Measurements from ENCODE around the gene GRIK5. TPM values are rescaled to one million over a fixed set of nuclear protein-coding genes. Genes with fewer than 3 reads are reported as not detected.
"Not testable (repeated sequence)": the region's sequence is repeated elsewhere in the genome, so short reads cannot be mapped to it uniquely, and the experiment has no call there.

The GRIK5 gene
- total and polyA plus RNA-seq, 2 donors: 0.33 to 1.7 TPM

GRCh38 chr19:42051166-42052115, 18.6 kb downstream of the GRIK5 start:
- WGBS: 97% methylated on average over 14 of the region's 14 CpGs
- H3K9me3 ChIP-seq (ENCODE audit: control insufficient read depth in 2 of 2, insufficient read depth in 1 of 2, low read length in 1 of 2): no peaks in the 10 kb centered on the region
- no peak overlapping the region for H3K27ac ChIP-seq (ENCODE audit: low read depth in 1 of 2, low read length in 1 of 2)
- no peak overlapping the region for H3K4me3 ChIP-seq (ENCODE audit: low read length in 2 of 2)
- no peaks in the 10 kb centered on the region for H3K4me1 ChIP-seq (ENCODE audit: control insufficient read depth in 2 of 2, insufficient read depth in 2 of 2, low read length in 2 of 2)
- DNase-seq (ENCODE audit: low read depth in 6 of 9, low spot score in 9 of 9): no peak
- no peaks in the 10 kb centered on the region for H3K36me3 ChIP-seq (ENCODE audit: control insufficient read depth in 2 of 2, insufficient read depth in 2 of 2, low read length in 1 of 2)
- H3K27me3 ChIP-seq (ENCODE audit: control insufficient read depth in 2 of 2, insufficient read depth in 1 of 2, low read length in 1 of 2): no peaks in the 10 kb centered on the region

GRCh38 chr19:42048992-42049391, 21.0 kb downstream of the GRIK5 start:
- H3K36me3 ChIP-seq (ENCODE audit: control insufficient read depth in 2 of 2, insufficient read depth in 2 of 2, low read length in 1 of 2): no peaks in the 10 kb centered on the region
- H3K27ac ChIP-seq (ENCODE audit: low read depth in 1 of 2, low read length in 1 of 2): peak overlapping the region in 1 of 2 donors; percentile 52
- no peaks in the 10 kb centered on the region for H3K4me1 ChIP-seq (ENCODE audit: control insufficient read depth in 2 of 2, insufficient read depth in 2 of 2, low read length in 2 of 2)
- no peaks in the 10 kb centered on the region for H3K27me3 ChIP-seq (ENCODE audit: control insufficient read depth in 2 of 2, insufficient read depth in 1 of 2, low read length in 1 of 2)
- peak overlapping the region in 1 of 2 donors; percentile 21 for H3K4me3 ChIP-seq (ENCODE audit: low read length in 2 of 2)
- H3K9me3 ChIP-seq (ENCODE audit: control insufficient read depth in 2 of 2, insufficient read depth in 1 of 2, low read length in 1 of 2): no peaks in the 10 kb centered on the region
- 53% methylated on average over 4 of the region's 4 CpGs for WGBS
- peak in 1 of 9 donors; percentile 35 for DNase-seq (ENCODE audit: low read depth in 6 of 9, low spot score in 9 of 9)

DNA sequence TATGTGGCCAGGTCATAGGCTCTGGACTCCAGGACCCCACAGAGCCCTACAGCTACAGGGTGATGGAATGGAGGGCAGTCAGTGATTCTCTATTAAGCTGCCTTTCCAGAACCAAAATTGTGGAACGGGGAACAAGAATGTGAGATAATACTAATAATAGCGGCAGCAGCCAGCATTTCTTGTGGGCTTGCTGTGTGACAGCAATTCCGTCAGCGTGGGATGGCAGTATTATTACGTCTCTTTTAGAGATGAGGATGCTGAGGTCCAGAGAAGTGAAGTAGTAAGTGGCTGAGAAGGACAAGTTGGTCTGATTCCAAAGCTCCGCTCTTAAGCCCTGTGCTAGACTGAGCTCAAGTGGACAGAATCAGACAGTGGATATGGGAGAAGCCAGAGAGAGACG, 24.4 kb downstream of the GRIK5 start:
- 97% methylated on average over 7 of the region's 7 CpGs for WGBS
- Histone ChIP-seq H3K4me3 (ENCODE audit: low read length in 2 of 2) (no peak overlapping the region), H3K9me3 (ENCODE audit: control insufficient read depth in 2 of 2, insufficient read depth in 1 of 2, low read length in 1 of 2) (no peaks in the 10 kb centered on the region), H3K27me3 (ENCODE audit: control insufficient read depth in 2 of 2, insufficient read depth in 1 of 2, low read length in 1 of 2) (no peaks in the 10 kb centered on the region), H3K27ac (ENCODE audit: low read depth in 1 of 2, low read length in 1 of 2) (no peak overlapping the region), H3K36me3 (ENCODE audit: control insufficient read depth in 2 of 2, insufficient read depth in 2 of 2, low read length in 1 of 2) (no peaks in the 10 kb centered on the region), H3K4me1 (ENCODE audit: control insufficient read depth in 2 of 2, insufficient read depth in 2 of 2, low read length in 2 of 2) (no peaks in the 10 kb centered on the region)
- DNase-seq (ENCODE audit: low read depth in 6 of 9, low spot score in 9 of 9): no peak

DNA sequence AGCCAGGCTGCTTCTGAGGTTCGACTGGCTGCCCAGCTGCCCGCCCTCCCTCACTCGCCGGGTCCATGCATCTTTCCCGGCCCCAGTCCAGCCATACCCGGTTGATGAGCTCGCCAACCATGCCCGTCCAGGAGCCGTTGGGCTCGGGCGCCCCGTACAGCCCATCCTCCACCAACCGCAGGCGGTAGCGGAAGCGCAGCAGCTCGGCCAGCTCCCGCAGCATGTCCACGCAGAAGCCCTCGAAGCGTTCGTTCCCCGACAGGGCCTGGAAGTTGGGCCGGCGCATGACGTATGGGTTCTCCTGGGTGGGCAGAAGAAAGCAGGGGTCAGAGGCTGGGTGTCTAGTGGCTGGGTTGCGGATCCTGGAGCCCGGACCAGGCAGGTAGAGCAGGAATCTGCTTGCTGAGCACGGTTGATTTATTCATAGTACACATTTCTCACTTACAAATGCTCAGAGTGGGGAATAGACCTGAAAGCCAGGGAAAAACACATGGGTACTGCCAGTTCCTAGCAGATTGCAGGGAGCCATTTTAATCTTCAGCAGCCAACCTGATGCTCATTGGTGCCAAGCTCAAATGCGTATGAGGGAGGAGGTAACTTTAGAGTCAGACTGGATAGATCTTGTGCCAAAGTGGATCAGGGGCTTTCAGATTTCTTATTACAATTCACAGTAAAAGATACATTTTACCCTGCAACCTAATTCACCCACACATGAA, 27.4 kb downstream of the GRIK5 start:
- Histone ChIP-seq H3K9me3 (ENCODE audit: control insufficient read depth in 2 of 2, insufficient read depth in 1 of 2, low read length in 1 of 2) (no peaks in the 10 kb centered on the region), H3K36me3 (ENCODE audit: control insufficient read depth in 2 of 2, insufficient read depth in 2 of 2, low read length in 1 of 2) (no peaks in the 10 kb centered on the region), H3K4me1 (ENCODE audit: control insufficient read depth in 2 of 2, insufficient read depth in 2 of 2, low read length in 2 of 2) (no peaks in the 10 kb centered on the region), H3K27ac (ENCODE audit: low read depth in 1 of 2, low read length in 1 of 2) (no peak overlapping the region), H3K4me3 (ENCODE audit: low read length in 2 of 2) (no peak overlapping the region), H3K27me3 (ENCODE audit: control insufficient read depth in 2 of 2, insufficient read depth in 1 of 2, low read length in 1 of 2) (no peaks in the 10 kb centered on the region)
- DNase-seq (ENCODE audit: low read depth in 6 of 9, low spot score in 9 of 9): no peak
- 95% methylated on average over 30 of the region's 30 CpGs for WGBS

- not testable (repeated sequence) for H3K4me1 ChIP-seq (ENCODE audit: control insufficient read depth in 2 of 2, insufficient read depth in 2 of 2, low read length in 2 of 2); H3K27ac ChIP-seq (ENCODE audit: low read depth in 1 of 2, low read length in 1 of 2); H3K9me3 ChIP-seq (ENCODE audit: control insufficient read depth in 2 of 2, insufficient read depth in 1 of 2, low read length in 1 of 2); H3K27me3 ChIP-seq (ENCODE audit: control insufficient read depth in 2 of 2, insufficient read depth in 1 of 2, low read length in 1 of 2); H3K4me3 ChIP-seq (ENCODE audit: low read length in 2 of 2); DNase-seq (ENCODE audit: low read depth in 6 of 9, low spot score in 9 of 9); H3K36me3 ChIP-seq (ENCODE audit: control insufficient read depth in 2 of 2, insufficient read depth in 2 of 2, low read length in 1 of 2)
- WGBS: 97% methylated on average over 9 of the region's 9 CpGs
Measured at GRCh38 chr19:42040491-42040890, 29.5 kb downstream of the GRIK5 start.

DNA sequence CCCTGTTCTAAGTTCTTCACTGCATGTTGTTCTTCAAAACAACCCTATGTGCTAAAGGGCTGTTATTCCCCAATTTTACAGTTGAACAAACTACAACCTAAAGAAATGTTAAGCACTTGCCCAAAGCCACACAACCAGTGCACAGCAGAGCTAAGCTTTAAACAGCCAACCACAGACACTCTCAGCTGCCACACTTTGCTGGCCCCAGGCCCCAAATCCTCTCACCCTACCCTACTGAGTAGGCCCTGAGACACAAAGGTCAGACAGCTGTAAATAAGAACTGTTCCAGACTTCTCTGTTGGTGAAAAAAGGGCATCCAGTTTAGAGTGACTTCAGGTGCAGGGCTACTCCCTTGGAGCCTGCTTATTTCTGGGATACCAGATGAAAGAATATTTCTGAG, 30.0 kb downstream of the GRIK5 start:
- no peaks in the 10 kb centered on the region for H3K36me3 ChIP-seq (ENCODE audit: control insufficient read depth in 2 of 2, insufficient read depth in 2 of 2, low read length in 1 of 2)
- H3K9me3 ChIP-seq (ENCODE audit: control insufficient read depth in 2 of 2, insufficient read depth in 1 of 2, low read length in 1 of 2): no peaks in the 10 kb centered on the region
- no peak overlapping the region for H3K27ac ChIP-seq (ENCODE audit: low read depth in 1 of 2, low read length in 1 of 2)
- H3K4me3 ChIP-seq (ENCODE audit: low read length in 2 of 2): no peak overlapping the region
- no peak for DNase-seq (ENCODE audit: low read depth in 6 of 9, low spot score in 9 of 9)
- no peaks in the 10 kb centered on the region for H3K27me3 ChIP-seq (ENCODE audit: control insufficient read depth in 2 of 2, insufficient read depth in 1 of 2, low read length in 1 of 2)
- H3K4me1 ChIP-seq (ENCODE audit: control insufficient read depth in 2 of 2, insufficient read depth in 2 of 2, low read length in 2 of 2): no peaks in the 10 kb centered on the region

- no peaks in the 10 kb centered on the region for H3K27me3 ChIP-seq (ENCODE audit: control insufficient read depth in 2 of 2, insufficient read depth in 1 of 2, low read length in 1 of 2)
- no peaks in the 10 kb centered on the region for H3K4me1 ChIP-seq (ENCODE audit: control insufficient read depth in 2 of 2, insufficient read depth in 2 of 2, low read length in 2 of 2)
- WGBS: 96% methylated on average over 6 of the region's 6 CpGs
- H3K4me3 ChIP-seq (ENCODE audit: low read length in 2 of 2): no peak overlapping the region
- no peak for DNase-seq (ENCODE audit: low read depth in 6 of 9, low spot score in 9 of 9)
- no peak overlapping the region for H3K27ac ChIP-seq (ENCODE audit: low read depth in 1 of 2, low read length in 1 of 2)
- H3K36me3 ChIP-seq (ENCODE audit: control insufficient read depth in 2 of 2, insufficient read depth in 2 of 2, low read length in 1 of 2): no peaks in the 10 kb centered on the region
- H3K9me3 ChIP-seq (ENCODE audit: control insufficient read depth in 2 of 2, insufficient read depth in 1 of 2, low read length in 1 of 2): no peaks in the 10 kb centered on the region
Measured at GRCh38 chr19:42038666-42039065, 31.3 kb downstream of the GRIK5 start.

- H3K4me1 ChIP-seq (ENCODE audit: control insufficient read depth in 2 of 2, insufficient read depth in 2 of 2, low read length in 2 of 2): no peaks in the 10 kb centered on the region
- DNase-seq (ENCODE audit: low read depth in 6 of 9, low spot score in 9 of 9): no peak
- H3K4me3 ChIP-seq (ENCODE audit: low read length in 2 of 2): no peak overlapping the region
- H3K27ac ChIP-seq (ENCODE audit: low read depth in 1 of 2, low read length in 1 of 2): no peak overlapping the region
- 94% methylated on average over 5 of the region's 5 CpGs for WGBS
- no peaks in the 10 kb centered on the region for H3K36me3 ChIP-seq (ENCODE audit: control insufficient read depth in 2 of 2, insufficient read depth in 2 of 2, low read length in 1 of 2)
- no peaks in the 10 kb centered on the region for H3K9me3 ChIP-seq (ENCODE audit: control insufficient read depth in 2 of 2, insufficient read depth in 1 of 2, low read length in 1 of 2)
- no peaks in the 10 kb centered on the region for H3K27me3 ChIP-seq (ENCODE audit: control insufficient read depth in 2 of 2, insufficient read depth in 1 of 2, low read length in 1 of 2)
Measured at GRCh38 chr19:42037649-42038048, 32.4 kb downstream of the GRIK5 start.

- H3K36me3 ChIP-seq (ENCODE audit: control insufficient read depth in 2 of 2, insufficient read depth in 2 of 2, low read length in 1 of 2); H3K27me3 ChIP-seq (ENCODE audit: control insufficient read depth in 2 of 2, insufficient read depth in 1 of 2, low read length in 1 of 2); H3K9me3 ChIP-seq (ENCODE audit: control insufficient read depth in 2 of 2, insufficient read depth in 1 of 2, low read length in 1 of 2); H3K27ac ChIP-seq (ENCODE audit: low read depth in 1 of 2, low read length in 1 of 2); H3K4me3 ChIP-seq (ENCODE audit: low read length in 2 of 2); H3K4me1 ChIP-seq (ENCODE audit: control insufficient read depth in 2 of 2, insufficient read depth in 2 of 2, low read length in 2 of 2): not testable (repeated sequence)
- DNase-seq (ENCODE audit: low read depth in 6 of 9, low spot score in 9 of 9): peak; percentile 21 to 84 (median 67)
- WGBS: 67% methylated on average over 17 of the region's 17 CpGs
Measured at GRCh38 chr19:42034640-42035391, 35.2 kb downstream of the GRIK5 start.
